ENCODE measurements around the gene ACOX1.

ACOX1 gene

DNA sequence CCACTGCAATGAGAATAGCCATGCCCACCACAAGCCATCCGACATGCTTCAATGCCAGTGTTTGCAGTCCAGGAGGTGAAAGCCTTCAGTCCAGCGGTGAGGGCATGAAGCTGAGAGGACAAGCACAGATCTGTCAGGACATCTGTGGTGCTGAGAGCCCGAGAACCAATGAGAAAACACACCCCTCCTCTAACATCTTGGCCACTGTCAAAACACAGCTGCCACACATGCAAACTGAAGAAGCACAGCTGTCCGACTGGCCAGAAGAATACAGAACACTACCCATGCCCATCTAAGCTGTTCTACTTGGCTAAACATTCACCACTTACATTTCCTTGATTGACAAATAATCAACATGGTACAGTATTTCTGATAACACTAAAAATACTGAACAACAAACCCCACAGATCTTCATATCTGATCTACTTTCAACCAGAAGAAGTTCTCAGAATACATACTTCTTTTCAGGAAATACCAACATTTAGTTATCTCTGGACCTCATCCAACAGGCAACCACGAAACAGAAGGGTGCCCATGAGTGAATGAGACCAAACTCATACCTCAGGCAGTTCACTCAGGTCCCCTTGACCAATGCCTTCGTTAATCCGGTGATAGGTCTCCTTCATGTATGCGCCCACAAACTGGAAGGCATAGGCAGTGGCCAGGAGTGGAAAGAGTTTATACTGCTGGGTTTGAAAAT is 28.0 kb downstream of the ACOX1 start:
- no peak overlapping the region for H3K27ac ChIP-seq (ENCODE audit: low read depth, low read length)
- H3K4me1 ChIP-seq (ENCODE audit: control insufficient read depth, low read length) = no peaks in the 10 kb centered on the region
- TF ChIP-seq, protein P1, sequence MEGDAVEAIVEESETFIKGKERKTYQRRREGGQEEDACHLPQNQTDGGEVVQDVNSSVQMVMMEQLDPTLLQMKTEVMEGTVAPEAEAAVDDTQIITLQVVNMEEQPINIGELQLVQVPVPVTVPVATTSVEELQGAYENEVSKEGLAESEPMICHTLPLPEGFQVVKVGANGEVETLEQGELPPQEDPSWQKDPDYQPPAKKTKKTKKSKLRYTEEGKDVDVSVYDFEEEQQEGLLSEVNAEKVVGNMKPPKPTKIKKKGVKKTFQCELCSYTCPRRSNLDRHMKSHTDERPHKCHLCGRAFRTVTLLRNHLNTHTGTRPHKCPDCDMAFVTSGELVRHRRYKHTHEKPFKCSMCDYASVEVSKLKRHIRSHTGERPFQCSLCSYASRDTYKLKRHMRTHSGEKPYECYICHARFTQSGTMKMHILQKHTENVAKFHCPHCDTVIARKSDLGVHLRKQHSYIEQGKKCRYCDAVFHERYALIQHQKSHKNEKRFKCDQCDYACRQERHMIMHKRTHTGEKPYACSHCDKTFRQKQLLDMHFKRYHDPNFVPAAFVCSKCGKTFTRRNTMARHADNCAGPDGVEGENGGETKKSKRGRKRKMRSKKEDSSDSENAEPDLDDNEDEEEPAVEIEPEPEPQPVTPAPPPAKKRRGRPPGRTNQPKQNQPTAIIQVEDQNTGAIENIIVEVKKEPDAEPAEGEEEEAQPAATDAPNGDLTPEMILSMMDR (IDR thresholded peaks at IDR 0.05; ENCODE audit: low read depth, low read length, poor library complexity, severe bottlenecking) = no peak
- H3K27me3 ChIP-seq (ENCODE audit: control insufficient read depth, low read length) = no peaks in the 10 kb centered on the region
- H3K4me3 ChIP-seq (ENCODE audit: low read length) = no peak overlapping the region
- no peaks in the 10 kb centered on the region for H4K20me1 ChIP-seq (ENCODE audit: control insufficient read depth, insufficient read depth, low read depth, low read length)
- H3K9me2 ChIP-seq (replicated peaks; ENCODE audit: control insufficient read depth, low read length) = no peaks in the 10 kb centered on the region
- no peak overlapping the region for H3K4me2 ChIP-seq (ENCODE audit: low read length)
- peaks cover 40% of the 10 kb centered on the region for H3K36me3 ChIP-seq (ENCODE audit: control insufficient read depth, low read length)
- H3F3A ChIP-seq (ENCODE audit: control insufficient read depth, insufficient read depth) = peaks cover 3% of the 10 kb centered on the region; the same call in 1 of the 2 replicates
- no peaks in the 10 kb centered on the region for H3K9me3 ChIP-seq (ENCODE audit: control insufficient read depth, insufficient read depth, low read length)
- H3K79me2 ChIP-seq (ENCODE audit: control insufficient read depth, low read length) = no peaks in the 10 kb centered on the region

DNA sequence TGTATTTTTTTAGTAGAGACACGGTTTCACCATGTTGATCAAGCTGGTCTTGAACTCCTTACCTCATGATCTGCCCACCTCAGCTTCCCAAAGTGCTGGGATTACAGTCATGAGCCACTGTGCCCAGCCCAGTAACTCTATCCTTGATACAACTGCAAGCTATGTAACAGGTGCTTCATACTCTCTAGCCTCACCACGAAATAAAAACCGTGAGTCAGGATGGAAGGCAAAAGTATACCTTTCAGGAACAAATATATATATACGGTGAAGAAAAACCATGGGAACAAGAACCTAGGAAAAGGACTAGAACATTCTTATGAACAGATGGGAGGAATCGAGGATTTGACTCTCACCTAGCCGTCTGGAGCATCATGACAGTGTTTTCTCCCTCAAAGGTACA is 28.5 kb downstream of the ACOX1 start:
- Histone ChIP-seq H3K9me2 (replicated peaks; ENCODE audit: control insufficient read depth, low read length) (no peaks in the 10 kb centered on the region), H3F3A (ENCODE audit: control insufficient read depth, insufficient read depth) (peaks cover 6% of the 10 kb centered on the region; the same call in 1 of the 2 replicates), H3K79me2 (ENCODE audit: control insufficient read depth, low read length) (no peaks in the 10 kb centered on the region), H3K27ac (ENCODE audit: low read depth, low read length) (no peak overlapping the region), H3K36me3 (ENCODE audit: control insufficient read depth, low read length) (peaks cover 40% of the 10 kb centered on the region), H3K4me2 (ENCODE audit: low read length) (no peak overlapping the region), H4K20me1 (ENCODE audit: control insufficient read depth, insufficient read depth, low read depth, low read length) (no peaks in the 10 kb centered on the region), H3K4me1 (ENCODE audit: control insufficient read depth, low read length) (no peaks in the 10 kb centered on the region), H3K4me3 (ENCODE audit: low read length) (no peak overlapping the region), H3K27me3 (ENCODE audit: control insufficient read depth, low read length) (no peaks in the 10 kb centered on the region), H3K9me3 (ENCODE audit: control insufficient read depth, insufficient read depth, low read length) (no peaks in the 10 kb centered on the region)
- TF ChIP-seq EZH2phosphoT487 (IDR thresholded peaks at IDR 0.05; ENCODE audit: borderline replicate concordance, low read length) = no peak
- TF ChIP-seq, protein P1 (IDR thresholded peaks at IDR 0.05; ENCODE audit: low read depth, low read length, poor library complexity, severe bottlenecking) = no peak

DNA sequence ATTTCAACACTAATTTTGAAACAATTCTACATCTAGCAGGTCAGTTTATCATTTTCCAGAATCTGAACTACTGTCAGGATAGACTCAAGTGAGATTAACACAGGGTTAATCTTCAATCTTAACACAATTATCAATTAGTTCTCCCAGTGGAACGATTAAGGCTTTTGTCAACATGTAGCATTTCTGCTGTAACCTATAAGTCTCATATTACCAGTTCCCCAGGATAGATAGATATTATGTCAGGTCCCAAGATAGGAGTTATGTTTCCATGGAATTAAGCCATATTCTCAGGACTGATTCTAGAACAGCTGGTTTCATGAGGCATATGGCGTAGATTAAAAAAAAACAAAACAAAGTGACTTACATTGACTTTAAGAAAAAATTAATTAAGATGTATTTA is 33.8 kb downstream of the ACOX1 start:
- Histone ChIP-seq H3K36me3 (ENCODE audit: control insufficient read depth, low read length) (peaks cover 19% of the 10 kb centered on the region), H3K79me2 (ENCODE audit: control insufficient read depth, low read length) (peaks cover 5% of the 10 kb centered on the region; the same call in 1 of the 2 replicates), H3K27ac (ENCODE audit: low read depth, low read length) (no peak overlapping the region), H3F3A (ENCODE audit: control insufficient read depth, insufficient read depth) (peaks cover 9% of the 10 kb centered on the region; the same call in 1 of the 2 replicates), H3K4me3 (ENCODE audit: low read length) (no peak overlapping the region), H3K27me3 (ENCODE audit: control insufficient read depth, low read length) (no peaks in the 10 kb centered on the region), H3K9me2 (replicated peaks; ENCODE audit: control insufficient read depth, low read length) (no peaks in the 10 kb centered on the region), H4K20me1 (ENCODE audit: control insufficient read depth, insufficient read depth, low read depth, low read length) (no peaks in the 10 kb centered on the region), H3K4me2 (ENCODE audit: low read length) (no peak overlapping the region), H3K4me1 (ENCODE audit: control insufficient read depth, low read length) (peaks cover 10% of the 10 kb centered on the region), H3K9me3 (ENCODE audit: control insufficient read depth, insufficient read depth, low read length) (no peaks in the 10 kb centered on the region)
- TF ChIP-seq, protein P1 (IDR thresholded peaks at IDR 0.05; ENCODE audit: low read depth, low read length, poor library complexity, severe bottlenecking) = no peak
- no peak for TF ChIP-seq EZH2phosphoT487 (IDR thresholded peaks at IDR 0.05; ENCODE audit: borderline replicate concordance, low read length)
